IMR-90 (cell line): ENCODE data around the gene RHCE. TPM values are rescaled to one million over a fixed set of nuclear protein-coding genes. Genes with fewer than 3 reads are reported as not detected.
A peak's percentile ranks its signal among the peaks of the same experiment; 100 is the strongest.

Source experiments
- ATAC-seq: fragments of 200-7000 bp; cut with Tn5 transposase; 2 replicates; pipeline ENCODE4 v1.9.1; 2020; ENCODE audit warnings: low read depth, mild to moderate bottlenecking, moderate library complexity
- BruUV-seq: library from RNA; stranded (reverse); fragments of 400-500 nt; replicated peaks from 2 replicates; lab custom pipeline; 2021; lab: Mats Ljungman, UMichigan
- CTCF ChIA-PET: fragments of 300-600 bp; formaldehyde crosslinking; extraction: SDS; loops from one replicate; lab custom pipeline; 2021; ENCODE audit warnings: antibody characterized with exemption; lab: Yijun Ruan, JAX
- POLR2A ChIA-PET: fragments of 300-600 bp; sonication (Branson Sonifier 250); formaldehyde crosslinking; loops from one replicate; lab custom pipeline; 2022; ENCODE audit warnings: antibody characterized with exemption; ENCODE audit not compliant: unreplicated experiment; lab: Charles Lee
- DNase-seq: peaks from one replicate; pipeline ENCODE4 v3.0.0; 2013
- H2AFZ ChIP-seq: replicated peaks from 2 replicates; pipeline ENCODE3; 2013; ENCODE audit warnings: low read length, mild to moderate bottlenecking; ENCODE audit not compliant: poor library complexity
- H2AK5ac ChIP-seq: 2 replicates; pipeline ENCODE4 v1.6.1; 2013; ENCODE audit warnings: low read depth, low read length, inconsistent platforms
- H2AK9ac ChIP-seq: replicated peaks from 2 replicates; pipeline ENCODE3; 2013; ENCODE audit warnings: mild to moderate bottlenecking, low read depth, low read length, moderate library complexity; ENCODE audit not compliant: poor library complexity
- H2BK120ac ChIP-seq: 2 replicates; pipeline ENCODE4 v1.6.1; 2013; ENCODE audit warnings: low read depth, low read length, inconsistent platforms
- H2BK15ac ChIP-seq: 3 replicates; pipeline ENCODE4 v1.6.1; 2013; ENCODE audit warnings: low read depth, low read length, inconsistent platforms
- H2BK20ac ChIP-seq: 2 replicates; pipeline ENCODE4 v1.6.1; 2013; ENCODE audit warnings: low read depth, mild to moderate bottlenecking, inconsistent platforms, low read length, moderate library complexity
- H2BK5ac ChIP-seq: 2 replicates; pipeline ENCODE4 v1.6.1; 2013; ENCODE audit warnings: mild to moderate bottlenecking, low read depth, low read length, inconsistent platforms; ENCODE audit not compliant: poor library complexity, severe bottlenecking
- H3K14ac ChIP-seq: replicated peaks from 2 replicates; pipeline ENCODE4 v1.6.1; 2013; ENCODE audit warnings: low read depth, low read length, inconsistent platforms
- H3K18ac ChIP-seq: 2 replicates; pipeline ENCODE4 v1.6.1; 2013; ENCODE audit warnings: low read depth, low read length, control low read depth
- H3K23ac ChIP-seq: 2 replicates; pipeline ENCODE4 v1.6.1; 2013; ENCODE audit warnings: low read depth, low read length, inconsistent platforms
- H3K27ac ChIP-seq: 2 replicates; pipeline ENCODE4 v1.5.1; 2013; ENCODE audit warnings: mild to moderate bottlenecking, control low read depth, low read length; ENCODE audit not compliant: insufficient read depth
- H3K27me3 ChIP-seq: 2 replicates; pipeline ENCODE4 v1.6.1; 2013; ENCODE audit warnings: low read length; ENCODE audit not compliant: control insufficient read depth, insufficient read depth
- H3K36me3 ChIP-seq: 2 replicates; pipeline ENCODE4 v1.6.1; 2013; ENCODE audit warnings: low read length, mixed read lengths; ENCODE audit not compliant: control insufficient read depth, insufficient read depth
- H3K4ac ChIP-seq: 2 replicates; pipeline ENCODE4 v1.6.1; 2013; ENCODE audit warnings: low read depth, low read length, inconsistent platforms
- H3K4me1 ChIP-seq: 2 replicates; pipeline ENCODE4 v1.6.1; 2013; ENCODE audit warnings: low read length, mixed read lengths; ENCODE audit not compliant: control insufficient read depth, insufficient read depth
- H3K4me2 ChIP-seq: 2 replicates; pipeline ENCODE4 v1.6.1; 2013; ENCODE audit warnings: low read depth, mild to moderate bottlenecking, control low read depth, low read length, moderate library complexity
- H3K4me3 ChIP-seq: 2 replicates; pipeline ENCODE4 v1.5.1; 2013; ENCODE audit warnings: low read depth, mild to moderate bottlenecking, control low read depth, low read length, moderate library complexity; ENCODE audit not compliant: insufficient read depth
- H3K56ac ChIP-seq: 2 replicates; pipeline ENCODE4 v1.6.1; 2013; ENCODE audit warnings: low read length, inconsistent platforms; ENCODE audit not compliant: insufficient read depth; ENCODE audit errors: extremely low read depth
- H3K79me1 ChIP-seq, 2 experiments: 2 replicates each; pipeline ENCODE4 v1.6.1; 2013; ENCODE audit warnings: low read length in 2 of 2, inconsistent platforms in 1 of 2, low read depth in 1 of 2
- H3K9ac ChIP-seq: 2 replicates; pipeline ENCODE4 v1.6.1; 2013; ENCODE audit warnings: low read depth, low read length, control low read depth
- H3K9me1 ChIP-seq: 2 replicates; pipeline ENCODE4 v1.6.1; 2013; ENCODE audit warnings: low read length, inconsistent platforms; ENCODE audit not compliant: insufficient read depth
- H3K9me3 ChIP-seq: 2 replicates; pipeline ENCODE4 v1.6.1; 2013; ENCODE audit warnings: low read length; ENCODE audit not compliant: control insufficient read depth, insufficient read depth
- H4K20me1 ChIP-seq: 2 replicates; pipeline ENCODE4 v1.6.1; 2013; ENCODE audit warnings: low read length, inconsistent platforms; ENCODE audit not compliant: insufficient read depth
- H4K5ac ChIP-seq: 2 replicates; pipeline ENCODE4 v1.6.1; 2013; ENCODE audit warnings: mild to moderate bottlenecking, low read depth, low read length, control low read depth
- H4K8ac ChIP-seq, 2 experiments: 2 replicates each; pipeline ENCODE4 v1.6.1; 2013; ENCODE audit warnings: low read depth in 2 of 2, low read length in 2 of 2, control low read depth in 1 of 2, inconsistent platforms in 1 of 2
- H4K91ac ChIP-seq: 2 replicates; pipeline ENCODE4 v1.6.1; 2013; ENCODE audit warnings: low read depth, low read length, inconsistent platforms; ENCODE audit not compliant: insufficient read depth
- BHLHE40 ChIP-seq: fragments of 150-350 bp; IDR thresholded peaks from 2 replicates; pipeline ENCODE4 v1.6.1; 2016; ENCODE audit warnings: mild to moderate bottlenecking, low read depth, low read length
- CEBPB ChIP-seq: IDR thresholded peaks from 2 replicates; pipeline ENCODE4 v1.6.1; 2012; ENCODE audit warnings: low read depth, low read length, improper control_type of control experiment
- CHD1 ChIP-seq: IDR thresholded peaks from 2 replicates; pipeline ENCODE4 v1.6.1; 2012; ENCODE audit warnings: low read depth, low read length, improper control_type of control experiment
- ELK1 ChIP-seq: fragments of 150-350 bp; IDR thresholded peaks from 2 replicates; pipeline ENCODE4 v1.6.1; 2016; ENCODE audit warnings: low read depth, mild to moderate bottlenecking, low read length, moderate library complexity, borderline replicate concordance
- FOS ChIP-seq: fragments of 150-350 bp; IDR thresholded peaks from 2 replicates; pipeline ENCODE4 v1.6.1; 2016; ENCODE audit warnings: low read depth, low read length
- MAFK ChIP-seq: IDR thresholded peaks from 2 replicates; pipeline ENCODE4 v1.6.1; 2012; ENCODE audit warnings: low read depth, low read length, improper control_type of control experiment
- MAZ ChIP-seq: IDR thresholded peaks from 2 replicates; pipeline ENCODE4 v1.6.1; 2012; ENCODE audit warnings: low read depth, mild to moderate bottlenecking, low read length, improper control_type of control experiment, moderate library complexity, borderline replicate concordance
- MXI1 ChIP-seq: IDR thresholded peaks from 2 replicates; pipeline ENCODE4 v1.6.1; 2012; ENCODE audit warnings: low read depth, mild to moderate bottlenecking, low read length, moderate library complexity, borderline replicate concordance
- NFE2L2 ChIP-seq: fragments of 150-350 bp; IDR thresholded peaks from 2 replicates; pipeline ENCODE4 v1.6.1; 2016; ENCODE audit warnings: low read depth, mild to moderate bottlenecking, low read length
- POLR2A ChIP-seq: IDR thresholded peaks from 2 replicates; pipeline ENCODE4 v1.6.1; 2012; ENCODE audit warnings: mild to moderate bottlenecking, low read depth, low read length
- RAD21 ChIP-seq: IDR thresholded peaks from 2 replicates; pipeline ENCODE4 v1.6.1; 2012; ENCODE audit warnings: low read length, improper control_type of control experiment
- RCOR1 ChIP-seq: IDR thresholded peaks from 2 replicates; pipeline ENCODE4 v1.6.1; 2012; ENCODE audit warnings: mild to moderate bottlenecking, low read length, improper control_type of control experiment; ENCODE audit not compliant: insufficient replicate concordance
- RFX5 ChIP-seq: IDR thresholded peaks from 2 replicates; pipeline ENCODE4 v1.8.0; 2012; ENCODE audit warnings: low read depth, mild to moderate bottlenecking, low read length, moderate library complexity
- SMC3 ChIP-seq: fragments of 150-350 bp; IDR thresholded peaks from 2 replicates; pipeline ENCODE4 v1.6.1; 2016; ENCODE audit warnings: low read depth, mild to moderate bottlenecking, antibody characterized with exemption, low read length, moderate library complexity
- USF2 ChIP-seq: fragments of 150-350 bp; IDR thresholded peaks from 2 replicates; pipeline ENCODE4 v1.6.1; 2017; ENCODE audit warnings: mild to moderate bottlenecking, antibody characterized with exemption, low read length, low read depth
- WGBS, 2 experiments: methylation state at CpG; one replicate each; pipeline versions ENCODE4 v1.1.5 to v1.1.7; 2013; ENCODE audit warnings: missing lambda C conversion rate in 2 of 2; ENCODE audit not compliant: insufficient read length in 1 of 2; ENCODE audit errors: extremely low coverage in 2 of 2; 5-methylcytosine and 5-hydroxymethylcytosine counted together
- dilution Hi-C: fragments of 300-500 bp; cut with HindIII; formaldehyde crosslinking; loops from one replicate; pipeline ENCODE4 v1.14.3; 2018; ENCODE audit warnings: low sequenced_read_pairs; ENCODE audit not compliant: unreplicated experiment
- in situ Hi-C: fragments of 300-500 bp; cut with MboI; formaldehyde crosslinking; loops from 3 replicates; pipeline ENCODE4 v1.14.3; 2019; ENCODE audit warnings: low sequenced_read_pairs, inconsistent platforms, mixed read lengths
- intact Hi-C: fragments of 100-400 bp; cut with micrococcal nuclease; formaldehyde crosslinking; loops from 2 replicates; pipeline ENCODE4 v1.10.0; 2022
- polyA plus RNA-seq, 3 experiments: library from polyadenylated mRNA; depleted of rRNA; stranded (reverse); fragments of >200 nt; gene quantifications; 2 replicates each; pipeline ENCODE4 v1.2.3, GENCODE V29; 2012; ENCODE audit warnings: low replicate concordance in 1 of 3
- total RNA-seq: library from RNA; depleted of rRNA; stranded (reverse); fragments of >200 nt; gene quantifications from 2 replicates; pipeline ENCODE4 v1.2.3, GENCODE V29; 2012
- TF ChIP-seq, protein P1 (sequence below): conservative IDR thresholded peaks from 2 replicates; pipeline ENCODE4 v1.5.1; 2012; ENCODE audit warnings: mild to moderate bottlenecking, low read depth, low read length, improper control_type of control experiment

The RHCE gene
- total and polyA plus RNA-seq, 2 of the 4 experiments (the other 2 are of a cell fraction): 0.54 to 0.62 TPM

GRCh38 chr1:25432749-25433388 lies 12.2 kb upstream of the RHCE start:
- BruUV-seq: TSS peak; percentile 58
- DNase-seq: no peak
- no peak overlapping the region for H2BK20ac ChIP-seq

More at GRCh38 chr1:25432749-25433388, 12.2 kb upstream of the RHCE start:
- no peak overlapping the region for H4K91ac ChIP-seq
- intact Hi-C loops: loop anchor here (5.0 to 10.0 kb wide), 2 partner anchors 52 to 89 kb away; no protein-coding TSS in a partner anchor
- no peak overlapping the region for H3K56ac ChIP-seq
- no CpG with 5 or more reads among the region's 6 CpGs for WGBS, 2 experiments
- no peak overlapping the region for H2AK5ac ChIP-seq
- H3K27me3 ChIP-seq: no peaks in the 10 kb centered on the region
- in situ Hi-C loops: no loop called here
- no peak overlapping the region for H3K27ac ChIP-seq
- H3K18ac ChIP-seq: no peak overlapping the region
- H3K23ac ChIP-seq: no peak overlapping the region; the same call in 1 of the 2 replicates
- H3K4me3 ChIP-seq: no peak overlapping the region
- H2BK15ac ChIP-seq: no peak overlapping the region
- no peak overlapping the region for H2AFZ ChIP-seq
- H4K20me1 ChIP-seq: peaks cover 32% of the 10 kb centered on the region; the same call in 1 of the 2 replicates
- no peak for ATAC-seq
- peaks cover 2% of the 10 kb centered on the region; the same call in 1 of the 2 replicates for H3K36me3 ChIP-seq
- H2BK120ac ChIP-seq: no peak overlapping the region
- H2AK9ac ChIP-seq: no peak overlapping the region
- no peak overlapping the region for H2BK5ac ChIP-seq
- no peak overlapping the region for H3K14ac ChIP-seq
- H3K79me1 ChIP-seq: peaks cover 25 to 51% of the 10 kb centered on the region in 2 experiments
- H3K9ac ChIP-seq: no peak overlapping the region; the same call in 1 of the 2 replicates
- peaks cover 11% of the 10 kb centered on the region for H3K4me1 ChIP-seq
- ChIA-PET CTCF (no interaction called here), POLR2A (no interaction called here)
- H3K9me1 ChIP-seq: peaks cover 2% of the 10 kb centered on the region
- no peaks in the 10 kb centered on the region for H3K9me3 ChIP-seq
- dilution Hi-C loops: no loop called here
- no peak for TF ChIP-seq POLR2A
- TF ChIP-seq CEBPB: no peak
- no peak for TF ChIP-seq MAFK
- no peak for TF ChIP-seq FOS
- no peak for TF ChIP-seq ELK1
- TF ChIP-seq CHD1: no peak
- TF ChIP-seq SMC3: no peak
- TF ChIP-seq MAZ: no peak
- no peak for TF ChIP-seq RFX5
- no peak for TF ChIP-seq RAD21
- TF ChIP-seq, protein P1, sequence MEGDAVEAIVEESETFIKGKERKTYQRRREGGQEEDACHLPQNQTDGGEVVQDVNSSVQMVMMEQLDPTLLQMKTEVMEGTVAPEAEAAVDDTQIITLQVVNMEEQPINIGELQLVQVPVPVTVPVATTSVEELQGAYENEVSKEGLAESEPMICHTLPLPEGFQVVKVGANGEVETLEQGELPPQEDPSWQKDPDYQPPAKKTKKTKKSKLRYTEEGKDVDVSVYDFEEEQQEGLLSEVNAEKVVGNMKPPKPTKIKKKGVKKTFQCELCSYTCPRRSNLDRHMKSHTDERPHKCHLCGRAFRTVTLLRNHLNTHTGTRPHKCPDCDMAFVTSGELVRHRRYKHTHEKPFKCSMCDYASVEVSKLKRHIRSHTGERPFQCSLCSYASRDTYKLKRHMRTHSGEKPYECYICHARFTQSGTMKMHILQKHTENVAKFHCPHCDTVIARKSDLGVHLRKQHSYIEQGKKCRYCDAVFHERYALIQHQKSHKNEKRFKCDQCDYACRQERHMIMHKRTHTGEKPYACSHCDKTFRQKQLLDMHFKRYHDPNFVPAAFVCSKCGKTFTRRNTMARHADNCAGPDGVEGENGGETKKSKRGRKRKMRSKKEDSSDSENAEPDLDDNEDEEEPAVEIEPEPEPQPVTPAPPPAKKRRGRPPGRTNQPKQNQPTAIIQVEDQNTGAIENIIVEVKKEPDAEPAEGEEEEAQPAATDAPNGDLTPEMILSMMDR: no peak
- TF ChIP-seq NFE2L2: no peak
- no peak for TF ChIP-seq USF2
- no peak for TF ChIP-seq BHLHE40
- no peak for TF ChIP-seq RCOR1
- no peak for TF ChIP-seq MXI1
- H4K5ac ChIP-seq: no peak overlapping the region
- peak overlapping the region; percentile 73 for H3K4me2 ChIP-seq
- H3K4ac ChIP-seq: no peak overlapping the region
- no peak overlapping the region for H4K8ac ChIP-seq
